Fibroblast of skin of right biceps (primary cell): ENCODE results near the gene GRK2.
A peak's percentile ranks its signal among the peaks of the same experiment; 100 is the strongest.
"Not testable (repeated sequence)": the region's sequence is repeated elsewhere in the genome, so short reads cannot be mapped to it uniquely, and the experiment has no call there.

Source experiments
- DNase-seq: peaks from one replicate; pipeline ENCODE4 v3.0.0-alpha.2; 2013

The GRK2 gene

GRCh38 chr11:67266449-67267187, at the start of gene GRK2:
Gene GRK2 (plus strand): TSS chr11:67266473. CDS start chr11:67266700, 227 bp downstream.
- DNase-seq, result peak; percentile 56

GRCh38 chr11:67227726-67228125, 38.5 kb upstream of the GRK2 start:
- DNase-seq, result no peak

GRCh38 chr11:67230406-67230805, 35.9 kb upstream of the GRK2 start:
- DNase-seq, result no peak

GRCh38 chr11:67230886-67231285, 35.4 kb upstream of the GRK2 start:
- DNase-seq, result no peak

GRCh38 chr11:67233584-67234190, 32.6 kb upstream of the GRK2 start:
- DNase-seq, result no peak

- not testable (repeated sequence) for DNase-seq
Observed at GRCh38 chr11:67234571-67234970, 31.7 kb upstream of the GRK2 start.

GRCh38 chr11:67237574-67237973, 28.7 kb upstream of the GRK2 start:
- DNase-seq, result no peak

GRCh38 chr11:67238894-67239782, 27.1 kb upstream of the GRK2 start:
- no peak for DNase-seq

- peak; percentile 99 for DNase-seq
Observed at GRCh38 chr11:67239783-67240575, 26.3 kb upstream of the GRK2 start.

GRCh38 chr11:67240576-67241389, 25.5 kb upstream of the GRK2 start:
- DNase-seq, result peak; percentile 77

GRCh38 chr11:67242548-67242947, 23.7 kb upstream of the GRK2 start:
- no peak for DNase-seq

GRCh38 chr11:67243051-67243450, 23.2 kb upstream of the GRK2 start:
- DNase-seq, result no peak

GRCh38 chr11:67245046-67245445, 21.2 kb upstream of the GRK2 start:
- no peak for DNase-seq

- DNase-seq, result no peak
Observed at GRCh38 chr11:67247946-67248550, 18.2 kb upstream of the GRK2 start.

- no peak for DNase-seq
Observed at GRCh38 chr11:67248653-67249052, 17.6 kb upstream of the GRK2 start.

GRCh38 chr11:67250059-67251043, 15.9 kb upstream of the GRK2 start:
- no peak for DNase-seq

GRCh38 chr11:67251841-67252240, 14.4 kb upstream of the GRK2 start:
- DNase-seq, result no peak

GRCh38 chr11:67252831-67253239, 13.4 kb upstream of the GRK2 start:
- no peak for DNase-seq

- no peak for DNase-seq
Observed at GRCh38 chr11:67253872-67254624, 12.2 kb upstream of the GRK2 start.
